Stimulated activated naive B cell treated with anti-CD40 and anti-IgM and Interleukin-4, amounts not matched to agents 10 μg/mL and 1 μg/mL and 100 μg/mL, for 72 hours (primary cell): ENCODE measurements around the gene PYDC2.
"Not testable (repeated sequence)": the region's sequence is repeated elsewhere in the genome, so short reads cannot be mapped to it uniquely, and the experiment has no call there.

Experiments
- ATAC-seq, 2 donors: fragments of 150-1000 bp; cut with Tn5 transposase; replicated peaks; 2 replicates each; pipeline ENCODE4 v1.10.0; 2021; ENCODE audit warnings: moderate library complexity in 1 of 2
- DNase-seq: peaks from one replicate; pipeline ENCODE4 v3.0.0; 2021
- H3K27ac Mint-ChIP-seq: one replicate; pipeline ENCODE4 v1.8.0; 2022; ENCODE audit warnings: mild to moderate bottlenecking, mixed read lengths
- H3K27me3 Mint-ChIP-seq, 2 donors: one replicate each; pipeline ENCODE4 v1.8.0; 2022; ENCODE audit warnings: mixed read lengths in 2 of 2
- H3K36me3 Mint-ChIP-seq, 2 donors: one replicate each; pipeline ENCODE4 v1.8.0; 2022; ENCODE audit warnings: mixed read lengths in 2 of 2, mild to moderate bottlenecking in 1 of 2
- H3K4me1 Mint-ChIP-seq, 2 donors: one replicate each; pipeline ENCODE4 v1.8.0; 2022; ENCODE audit warnings: mixed read lengths in 2 of 2, mild to moderate bottlenecking in 1 of 2
- H3K4me3 Mint-ChIP-seq, 2 donors: one replicate each; pipeline ENCODE4 v1.8.0; 2022; ENCODE audit warnings: mild to moderate bottlenecking in 2 of 2, mixed read lengths in 2 of 2, moderate library complexity in 1 of 2
- H3K9me3 Mint-ChIP-seq, 2 donors: one replicate each; pipeline ENCODE4 v1.8.0; 2022; ENCODE audit warnings: mixed read lengths in 2 of 2, mild to moderate bottlenecking in 1 of 2

The PYDC2 gene

GRCh38 chr3:191435981-191436380 lies 25.0 kb upstream of the PYDC2 start:
- H3K9me3 Mint-ChIP-seq = peaks cover 0 to 4% of the 10 kb centered on the region in 2 donors
- H3K36me3 Mint-ChIP-seq = peaks cover 0 to 2% of the 10 kb centered on the region in 2 donors
- peaks cover 20 to 27% of the 10 kb centered on the region in 2 donors for H3K27me3 Mint-ChIP-seq
- ATAC-seq (no peak), DNase-seq (no peak)
- H3K4me1 Mint-ChIP-seq = peaks cover 4 to 8% of the 10 kb centered on the region in 2 donors
- no peak overlapping the region for H3K4me3 Mint-ChIP-seq
- no peak overlapping the region for H3K27ac Mint-ChIP-seq

GRCh38 chr3:191438150-191438814 lies 22.7 kb upstream of the PYDC2 start:
- H3K4me1 Mint-ChIP-seq = peaks cover 7 to 15% of the 10 kb centered on the region in 2 donors

GRCh38 chr3:191440532-191440931 lies 20.4 kb upstream of the PYDC2 start:
- H3K4me3 Mint-ChIP-seq = no peak overlapping the region
- H3K9me3 Mint-ChIP-seq = peaks cover 0 to 4% of the 10 kb centered on the region in 2 donors
- H3K4me1 Mint-ChIP-seq = peaks cover 7 to 15% of the 10 kb centered on the region in 2 donors
- peaks cover 0 to 2% of the 10 kb centered on the region in 2 donors for H3K36me3 Mint-ChIP-seq
- H3K27ac Mint-ChIP-seq = no peak overlapping the region
- no peak for ATAC-seq
- DNase-seq = no peak
- peaks cover 21 to 23% of the 10 kb centered on the region in 2 donors for H3K27me3 Mint-ChIP-seq

More at GRCh38 chr3:191438150-191438814, 22.7 kb upstream of the PYDC2 start:
- DNase-seq (no peak), ATAC-seq (no peak)
- H3K4me3 Mint-ChIP-seq = no peak overlapping the region
- H3K9me3 Mint-ChIP-seq = peaks cover 0 to 4% of the 10 kb centered on the region in 2 donors
- H3K36me3 Mint-ChIP-seq = peaks cover 0 to 2% of the 10 kb centered on the region in 2 donors
- H3K27ac Mint-ChIP-seq = no peak overlapping the region
- peaks cover 21 to 23% of the 10 kb centered on the region in 2 donors for H3K27me3 Mint-ChIP-seq

GRCh38 chr3:191441687-191442086 lies 19.3 kb upstream of the PYDC2 start:
- DNase-seq (no peak), ATAC-seq (peak; percentile 70 to 73)
- Mint-ChIP-seq H3K4me1 (peaks cover 3 to 8% of the 10 kb centered on the region in 2 donors), H3K4me3 (no peak overlapping the region), H3K27ac (no peak overlapping the region), H3K27me3 (peaks cover 21 to 23% of the 10 kb centered on the region in 2 donors), H3K9me3 (peaks cover 0 to 4% of the 10 kb centered on the region in 2 donors), H3K36me3 (peaks cover 0 to 2% of the 10 kb centered on the region in 2 donors)

GRCh38 chr3:191444569-191444968 lies 16.4 kb upstream of the PYDC2 start:
- DNase-seq = no peak
- Mint-ChIP-seq H3K36me3 (peaks cover 0 to 2% of the 10 kb centered on the region in 2 donors), H3K27ac (no peak overlapping the region), H3K9me3 (peaks cover 0 to 6% of the 10 kb centered on the region in 2 donors), H3K4me3 (no peak overlapping the region), H3K27me3 (peaks cover 14 to 19% of the 10 kb centered on the region in 2 donors), H3K4me1 (peaks cover 3 to 8% of the 10 kb centered on the region in 2 donors)
- no peak for ATAC-seq

- Mint-ChIP-seq H3K27ac (no peak overlapping the region), H3K27me3 (peaks cover 12 to 16% of the 10 kb centered on the region in 2 donors), H3K4me3 (no peak overlapping the region), H3K36me3 (no peaks in the 10 kb centered on the region), H3K4me1 (no peaks in the 10 kb centered on the region), H3K9me3 (peaks cover 5 to 11% of the 10 kb centered on the region in 2 donors)
- no peak for DNase-seq
- ATAC-seq = no peak
Observed at GRCh38 chr3:191449256-191449655, 11.7 kb upstream of the PYDC2 start.

GRCh38 chr3:191455257-191455952 lies 5.6 kb upstream of the PYDC2 start:
- peak in 1 of 2 donors; percentile 21 for ATAC-seq
- Mint-ChIP-seq H3K27me3 (peaks cover 9 to 17% of the 10 kb centered on the region in 2 donors), H3K4me3 (peak overlapping the region in 1 of 2 donors; percentile 45), H3K4me1 (peaks cover 0 to 8% of the 10 kb centered on the region in 2 donors), H3K27ac (no peak overlapping the region), H3K36me3 (no peaks in the 10 kb centered on the region), H3K9me3 (peaks cover 3 to 11% of the 10 kb centered on the region in 2 donors)
- no peak for DNase-seq

- H3K36me3 Mint-ChIP-seq = no peaks in the 10 kb centered on the region
Observed at GRCh38 chr3:191460360-191460759, 603 bp upstream of the PYDC2 start.

GRCh38 chr3:191470080-191470479 lies 9.1 kb downstream of the PYDC2 start:
- no peak overlapping the region for H3K27ac Mint-ChIP-seq
- H3K4me3 Mint-ChIP-seq = no peak overlapping the region
- H3K27me3 Mint-ChIP-seq = peaks cover 6 to 11% of the 10 kb centered on the region in 2 donors
- peaks cover 3 to 4% of the 10 kb centered on the region in 2 donors for H3K9me3 Mint-ChIP-seq
- H3K36me3 Mint-ChIP-seq = no peaks in the 10 kb centered on the region
- ATAC-seq = no peak
- no peaks in the 10 kb centered on the region for H3K4me1 Mint-ChIP-seq
- DNase-seq = no peak

More at GRCh38 chr3:191460360-191460759, 603 bp upstream of the PYDC2 start:
- DNase-seq = no peak
- Mint-ChIP-seq H3K4me3 (no peak overlapping the region), H3K27ac (no peak overlapping the region), H3K9me3 (peaks cover 0 to 2% of the 10 kb centered on the region in 2 donors), H3K4me1 (peaks cover 0 to 5% of the 10 kb centered on the region in 2 donors), H3K27me3 (peaks cover 0 to 2% of the 10 kb centered on the region in 2 donors)
- no peak for ATAC-seq

GRCh38 chr3:191470545-191470944 lies 9.6 kb downstream of the PYDC2 start:
- no peaks in the 10 kb centered on the region for H3K4me1 Mint-ChIP-seq
- H3K9me3 Mint-ChIP-seq = peaks cover 3 to 4% of the 10 kb centered on the region in 2 donors
- no peaks in the 10 kb centered on the region for H3K36me3 Mint-ChIP-seq
- ATAC-seq (no peak), DNase-seq (no peak)
- peaks cover 6 to 11% of the 10 kb centered on the region in 2 donors for H3K27me3 Mint-ChIP-seq
- H3K27ac Mint-ChIP-seq = no peak overlapping the region
- no peak overlapping the region for H3K4me3 Mint-ChIP-seq

- H3K4me3 Mint-ChIP-seq = no peak overlapping the region
- H3K36me3 Mint-ChIP-seq = no peaks in the 10 kb centered on the region
- no peaks in the 10 kb centered on the region for H3K9me3 Mint-ChIP-seq
- H3K4me1 Mint-ChIP-seq = no peaks in the 10 kb centered on the region
- H3K27ac Mint-ChIP-seq = no peak overlapping the region
- no peak for ATAC-seq
- DNase-seq = no peak
- H3K27me3 Mint-ChIP-seq = peaks cover 6 to 11% of the 10 kb centered on the region in 2 donors
Observed at GRCh38 chr3:191473661-191474198, 12.8 kb downstream of the PYDC2 start.

- Mint-ChIP-seq H3K27ac (no peak overlapping the region), H3K4me1 (no peaks in the 10 kb centered on the region), H3K4me3 (no peak overlapping the region), H3K27me3 (peaks cover 4 to 7% of the 10 kb centered on the region in 2 donors), H3K36me3 (no peaks in the 10 kb centered on the region), H3K9me3 (peaks cover 3 to 4% of the 10 kb centered on the region in 2 donors)
- ATAC-seq (no peak), DNase-seq (no peak)
Observed at GRCh38 chr3:191476066-191476772, 15.3 kb downstream of the PYDC2 start.

- H3K27ac Mint-ChIP-seq, H3K4me3 Mint-ChIP-seq, ATAC-seq, H3K4me1 Mint-ChIP-seq, DNase-seq, H3K36me3 Mint-ChIP-seq: not testable (repeated sequence)
- peaks cover 10 to 14% of the 10 kb centered on the region in 2 donors for H3K9me3 Mint-ChIP-seq
- peaks cover 0 to 27% of the 10 kb centered on the region in 2 donors for H3K27me3 Mint-ChIP-seq
Observed at GRCh38 chr3:191483994-191484393, 23.0 kb downstream of the PYDC2 start.

GRCh38 chr3:191484461-191484860 lies 23.5 kb downstream of the PYDC2 start:
- Mint-ChIP-seq H3K9me3 (peaks cover 10 to 14% of the 10 kb centered on the region in 2 donors), H3K4me1 (no peaks in the 10 kb centered on the region), H3K27ac (no peak overlapping the region), H3K36me3 (no peaks in the 10 kb centered on the region), H3K4me3 (no peak overlapping the region), H3K27me3 (peaks cover 0 to 27% of the 10 kb centered on the region in 2 donors)
- DNase-seq (no peak), ATAC-seq (no peak)
